ENCODE results near the gene RSF1. TPM values are rescaled to one million over a fixed set of nuclear protein-coding genes. Genes with fewer than 3 reads are reported as not detected.

RSF1 gene
- total and polyA plus RNA-seq, 2 experiments from 2014 or later, result 51.2 to 188 TPM

- Histone ChIP-seq H3K36me3 (ENCODE audit: insufficient read depth) (0 out of 2 replicates have a peak, but pooled peaks cover 5% of the 10 kb centered on the region), H3K27me3 (ENCODE audit: insufficient read depth) (no peaks in the 10 kb centered on the region), H3K4me2 (peak overlapping the region; percentile 92), H2AFZ (no peak overlapping the region), H3K4me1 (ENCODE audit: insufficient read depth) (peaks cover 29% of the 10 kb centered on the region), H3K27ac (ENCODE audit: low read depth) (peak overlapping the region; percentile 93), H3K9me2 (ENCODE audit: insufficient read depth) (no peaks in the 10 kb centered on the region), H3F3A (replicated peaks; ENCODE audit: low read depth) (peaks cover 7% of the 10 kb centered on the region), H3K79me2 (replicated peaks; ENCODE audit: insufficient read depth) (peaks cover 48% of the 10 kb centered on the region), H3K4me3 (peak overlapping the region; percentile 87), H4K20me1 (replicated peaks; ENCODE audit: insufficient read depth) (peaks cover 41% of the 10 kb centered on the region)
- Mint-ChIP-seq H3K4me1 (peaks cover 14% of the 10 kb centered on the region), H3K4me3 (peak overlapping the region; percentile 96), H3K9me3 (peaks cover 5% of the 10 kb centered on the region; the same call in 1 of the 3 replicates), H3K27me3 (ENCODE audit: insufficient read depth, low read depth, poor library complexity) (peaks cover 13% of the 10 kb centered on the region), H3K36me3 (ENCODE audit: low read depth) (peaks cover 15% of the 10 kb centered on the region), H3K27ac (peak overlapping the region; percentile 89)
- ATAC-seq (peak; percentile 45), DNase-seq (ENCODE audit: low spot score) (peak; percentile 88)
- TF ChIP-seq ETS1 (IDR thresholded peaks at IDR 0.05), result no peak
- peak; percentile 52; the same call in 1 of the 2 replicates for TF ChIP-seq POLR2AphosphoS5 (IDR thresholded peaks at IDR 0.05; ENCODE audit: low read depth)
Measured at GRCh38 chr11:77819411-77819920, 1.1 kb downstream of the RSF1 start.

GRCh38 chr11:77815459-77815858 lies 5.1 kb downstream of the RSF1 start:
- no peaks in the 10 kb centered on the region for H3K9me2 ChIP-seq (ENCODE audit: insufficient read depth)
- H3K27ac Mint-ChIP-seq, result no peak overlapping the region
- DNase-seq (ENCODE audit: low spot score) (no peak), ATAC-seq (no peak)
- no peak overlapping the region for H3K4me3 Mint-ChIP-seq
- peaks cover 22% of the 10 kb centered on the region for H3K4me1 ChIP-seq (ENCODE audit: insufficient read depth)
- peaks cover 10% of the 10 kb centered on the region for H3K27me3 Mint-ChIP-seq (ENCODE audit: insufficient read depth, low read depth, poor library complexity)
- TF ChIP-seq NANOG (IDR thresholded peaks at IDR 0.05; ENCODE audit: borderline replicate concordance) (no peak), EZH2 (IDR thresholded peaks at IDR 0.05; ENCODE audit: low read depth, unreplicated experiment) (no peak)
- peaks cover 5% of the 10 kb centered on the region; the same call in 1 of the 3 replicates for H3K9me3 Mint-ChIP-seq
- no peaks in the 10 kb centered on the region for H3K27me3 ChIP-seq (ENCODE audit: insufficient read depth)
- H2AFZ ChIP-seq, result no peak overlapping the region
- H3K4me1 Mint-ChIP-seq, result peaks cover 19% of the 10 kb centered on the region
- H3K36me3 Mint-ChIP-seq (ENCODE audit: low read depth), result peaks cover 30% of the 10 kb centered on the region
- H3K4me3 ChIP-seq, result no peak overlapping the region
- H3K79me2 ChIP-seq (replicated peaks; ENCODE audit: insufficient read depth), result peaks cover 88% of the 10 kb centered on the region
- peaks cover 50% of the 10 kb centered on the region for H4K20me1 ChIP-seq (replicated peaks; ENCODE audit: insufficient read depth)
- peaks cover 5% of the 10 kb centered on the region; the same call in 1 of the 2 replicates for H3K36me3 ChIP-seq (ENCODE audit: insufficient read depth)
- no peaks in the 10 kb centered on the region for H3F3A ChIP-seq (replicated peaks; ENCODE audit: low read depth)
- no peak overlapping the region for H3K4me2 ChIP-seq
- no peak overlapping the region for H3K27ac ChIP-seq (ENCODE audit: low read depth)

GRCh38 chr11:77814848-77815247 lies 5.7 kb downstream of the RSF1 start:
- Histone ChIP-seq H3K79me2 (replicated peaks; ENCODE audit: insufficient read depth) (peaks cover 94% of the 10 kb centered on the region), H3F3A (replicated peaks; ENCODE audit: low read depth) (no peaks in the 10 kb centered on the region), H3K27ac (ENCODE audit: low read depth) (no peak overlapping the region), H4K20me1 (replicated peaks; ENCODE audit: insufficient read depth) (peaks cover 57% of the 10 kb centered on the region), H3K4me3 (no peak overlapping the region), H3K27me3 (ENCODE audit: insufficient read depth) (no peaks in the 10 kb centered on the region), H3K4me1 (ENCODE audit: insufficient read depth) (peaks cover 22% of the 10 kb centered on the region), H3K9me2 (ENCODE audit: insufficient read depth) (no peaks in the 10 kb centered on the region), H3K4me2 (no peak overlapping the region), H2AFZ (no peak overlapping the region), H3K36me3 (ENCODE audit: insufficient read depth) (peaks cover 5% of the 10 kb centered on the region; the same call in 1 of the 2 replicates)
- peaks cover 30% of the 10 kb centered on the region for H3K36me3 Mint-ChIP-seq (ENCODE audit: low read depth)
- no peak overlapping the region for H3K4me3 Mint-ChIP-seq
- TF ChIP-seq REST (IDR thresholded peaks at IDR 0.05; ENCODE audit: unreplicated experiment), result no peak
- TF ChIP-seq ZNF114 (CRISPR knock-in tag; IDR thresholded peaks at IDR 0.05), result no peak
- no peak for TF ChIP-seq ZNF331 (CRISPR knock-in tag; IDR thresholded peaks at IDR 0.05; ENCODE audit: low read depth)
- TF ChIP-seq EZH2 (IDR thresholded peaks at IDR 0.05; ENCODE audit: low read depth, unreplicated experiment), result no peak
- no peak for TF ChIP-seq CTCF (conservative IDR thresholded peaks at IDR 0.05; ENCODE audit: low read depth in 2 of 2)
- TF ChIP-seq JUNB (IDR thresholded peaks at IDR 0.05; ENCODE audit: unreplicated experiment), result no peak
- no peak for TF ChIP-seq ETS1 (IDR thresholded peaks at IDR 0.05)
- TF ChIP-seq STAT1 (IDR thresholded peaks at IDR 0.05; ENCODE audit: unreplicated experiment), result no peak
- no peak for TF ChIP-seq CREB1 (CRISPR knock-in tag; IDR thresholded peaks at IDR 0.05; ENCODE audit: low read depth)
- TF ChIP-seq POLR2AphosphoS5 (IDR thresholded peaks at IDR 0.05; ENCODE audit: low read depth), result no peak
- TF ChIP-seq EZH2phosphoT487 (IDR thresholded peaks at IDR 0.05; ENCODE audit: unreplicated experiment), result no peak
- peaks cover 9% of the 10 kb centered on the region for H3K27me3 Mint-ChIP-seq (ENCODE audit: insufficient read depth, low read depth, poor library complexity)
- no peak overlapping the region for H3K27ac Mint-ChIP-seq
- ATAC-seq (no peak), DNase-seq (ENCODE audit: low spot score) (no peak)
- H3K4me1 Mint-ChIP-seq, result peaks cover 19% of the 10 kb centered on the region
- H3K9me3 Mint-ChIP-seq, result peaks cover 5% of the 10 kb centered on the region; the same call in 1 of the 3 replicates

All from GM23338 (cell line).